H1 (cell line): Measurements from ENCODE around the gene SPDEF. TPM values are rescaled to one million over a fixed set of nuclear protein-coding genes. Genes with fewer than 3 reads are reported as not detected.

Experiments used
- CTCF ChIA-PET: fragments of 300-600 bp; sonication (Branson Sonifier 250); formaldehyde crosslinking; loops from one replicate; lab custom pipeline; 2021; ENCODE audit not compliant: partially characterized antibody; lab: Charles Lee
- POLR2A ChIA-PET: fragments of 300-600 bp; sonication (Branson Sonifier 250); formaldehyde crosslinking; loops from one replicate; lab custom pipeline; 2021; ENCODE audit warnings: inconsistent platforms; ENCODE audit not compliant: partially characterized antibody; lab: Charles Lee
- DNase-seq, 2 experiments: peaks; one replicate each; pipeline versions ENCODE4 v3.0.0 to v3.0.0-alpha.2; 2010 to 2022; ENCODE audit warnings: low spot score in 2 of 2, low read depth in 1 of 2, mixed read lengths in 1 of 2
- FAIRE-seq: peaks from 2 replicates; lab custom pipeline; 2011; peaks lifted over from hg19 to GRCh38; lab: Jason Lieb, UNC
- H2AFZ ChIP-seq: 2 replicates; pipeline ENCODE4 v1.8.1; 2012; ENCODE audit warnings: low read length, inconsistent platforms
- H2AK5ac ChIP-seq: 2 replicates; pipeline ENCODE4 v1.6.1; 2013; ENCODE audit warnings: low read depth, low read length
- H2BK120ac ChIP-seq: replicated peaks from 2 replicates; pipeline ENCODE3; 2013; ENCODE audit warnings: low read depth, low read length, inconsistent platforms
- H2BK12ac ChIP-seq: 2 replicates; pipeline ENCODE4 v1.6.1; 2013; ENCODE audit warnings: low read depth, low read length
- H2BK15ac ChIP-seq: 2 replicates; pipeline ENCODE4 v1.6.1; 2013; ENCODE audit warnings: low read length
- H2BK20ac ChIP-seq: 2 replicates; pipeline ENCODE4 v1.6.1; 2013; ENCODE audit warnings: low read length
- H2BK5ac ChIP-seq: 2 replicates; pipeline ENCODE4 v1.6.1; 2013; ENCODE audit warnings: low read depth, low read length
- H3K14ac ChIP-seq: 2 replicates; pipeline ENCODE4 v1.6.1; 2013; ENCODE audit warnings: inconsistent platforms; ENCODE audit not compliant: insufficient read length
- H3K18ac ChIP-seq: 2 replicates; pipeline ENCODE4 v1.6.1; 2013; ENCODE audit warnings: low read length; ENCODE audit errors: extremely low read depth
- H3K23ac ChIP-seq: 2 replicates; pipeline ENCODE4 v1.6.1; 2013; ENCODE audit warnings: inconsistent platforms; ENCODE audit not compliant: insufficient read length
- H3K23me2 ChIP-seq: 2 replicates; pipeline ENCODE4 v1.6.1; 2013; ENCODE audit warnings: low read depth, low read length
- H3K27ac ChIP-seq: 2 replicates; pipeline ENCODE4 v1.6.1; 2011; ENCODE audit warnings: low read depth, low read length, inconsistent platforms
- H3K27me3 ChIP-seq, 4 experiments: replicated peaks in 1 of 4; 1 replicate in 1 of 4; 2 replicates in 3 of 4; pipeline versions ENCODE4 v1.6.1 to v1.8.1; 2011 to 2013; ENCODE audit warnings: low read length in 3 of 4, mild to moderate bottlenecking in 3 of 4, inconsistent platforms in 2 of 4, mixed read lengths in 2 of 4, moderate library complexity in 1 of 4; ENCODE audit not compliant: control insufficient read depth in 3 of 4, insufficient read depth in 3 of 4; ENCODE audit errors: extremely low read depth in 1 of 4
- H3K36me3 ChIP-seq, 4 experiments: 2 replicates each; pipeline versions ENCODE4 v1.6.1 to v1.8.1; 2011 to 2013; ENCODE audit warnings: mild to moderate bottlenecking in 4 of 4, low read length in 3 of 4, moderate library complexity in 2 of 4, control low read depth in 1 of 4, inconsistent platforms in 1 of 4; ENCODE audit not compliant: insufficient read depth in 4 of 4, control insufficient read depth in 2 of 4
- H3K4ac ChIP-seq: replicated peaks from 2 replicates; pipeline ENCODE3; 2013; ENCODE audit warnings: low read length, low read depth, mixed read lengths, inconsistent platforms; ENCODE audit not compliant: insufficient read length
- H3K4me1 ChIP-seq, 4 experiments: replicated peaks in 1 of 4; 1 replicate in 1 of 4; 2 replicates in 3 of 4; pipeline versions ENCODE4 v1.6.1 to v1.8.1; 2011 to 2013; ENCODE audit warnings: low read length in 3 of 4, inconsistent platforms in 2 of 4, mixed read lengths in 1 of 4; ENCODE audit not compliant: insufficient read depth in 4 of 4, control insufficient read depth in 3 of 4
- H3K4me2 ChIP-seq, 2 experiments: 2 replicates each; pipeline versions ENCODE4 v1.6.1 to v1.8.1; 2011 to 2013; ENCODE audit warnings: low read depth in 2 of 2, low read length in 2 of 2, control low read depth in 1 of 2, inconsistent platforms in 1 of 2, mild to moderate bottlenecking in 1 of 2; ENCODE audit not compliant: insufficient read depth in 1 of 2
- H3K4me3 ChIP-seq, 4 experiments: fragments of 200-600, 300-600 bp in 1 of 4; sonication (generic), shearing (Covaris generic), sonication (Bioruptor Twin) in 1 of 4; 2 replicates each; pipeline versions ENCODE4 v1.5.1 to v1.8.1; 2011 to 2016; ENCODE audit warnings: low read length in 4 of 4, low read depth in 3 of 4, control low read depth in 2 of 4, inconsistent platforms in 2 of 4, mild to moderate bottlenecking in 2 of 4, mixed read lengths in 1 of 4, moderate library complexity in 1 of 4; ENCODE audit not compliant: insufficient read depth in 2 of 4; ENCODE audit errors: extremely low read depth in 1 of 4
- H3K56ac ChIP-seq: replicated peaks from 2 replicates; pipeline ENCODE3; 2013; ENCODE audit warnings: low read depth, mild to moderate bottlenecking, mixed read lengths, low read length, inconsistent platforms; ENCODE audit not compliant: insufficient read length
- H3K79me1 ChIP-seq: 2 replicates; pipeline ENCODE4 v1.6.1; 2013; ENCODE audit warnings: low read depth, low read length, control low read depth
- H3K79me2 ChIP-seq, 2 experiments: 2 replicates each; pipeline versions ENCODE4 v1.6.1 to v1.8.1; 2012 to 2013; ENCODE audit warnings: low read length in 2 of 2, mild to moderate bottlenecking in 2 of 2, inconsistent platforms in 1 of 2; ENCODE audit not compliant: insufficient read depth in 2 of 2, control insufficient read depth in 1 of 2
- H3K9ac ChIP-seq, 4 experiments: replicated peaks in 1 of 4; 1 replicate in 1 of 4; 2 replicates in 3 of 4; pipeline versions ENCODE4 v1.6.1 to v1.8.1; 2011 to 2013; ENCODE audit warnings: low read depth in 3 of 4, low read length in 3 of 4, control low read depth in 2 of 4, mild to moderate bottlenecking in 2 of 4, moderate library complexity in 2 of 4, inconsistent platforms in 1 of 4; ENCODE audit errors: extremely low read depth in 1 of 4
- H3K9me3 ChIP-seq, 2 experiments: 2 replicates each; pipeline versions ENCODE4 v1.6.1 to v1.8.1; 2012 to 2013; ENCODE audit warnings: mild to moderate bottlenecking in 2 of 2, moderate library complexity in 2 of 2, control low read depth in 1 of 2, inconsistent platforms in 1 of 2, low read depth in 1 of 2, low read length in 1 of 2, mixed read lengths in 1 of 2; ENCODE audit not compliant: insufficient read depth in 2 of 2
- H4K20me1 ChIP-seq, 2 experiments: replicated peaks in 1 of 2; 2 replicates each; pipeline versions ENCODE3 to v1.8.1; 2011 to 2013; ENCODE audit warnings: inconsistent platforms in 2 of 2, low read length in 2 of 2, mild to moderate bottlenecking in 1 of 2; ENCODE audit not compliant: insufficient read depth in 2 of 2, control insufficient read depth in 1 of 2
- H4K5ac ChIP-seq: 2 replicates; pipeline ENCODE4 v1.6.1; 2013; ENCODE audit warnings: low read length, low read depth, mixed read lengths, inconsistent platforms; ENCODE audit not compliant: insufficient read length
- H4K8ac ChIP-seq: 2 replicates; pipeline ENCODE4 v1.8.0; 2013; ENCODE audit warnings: mild to moderate bottlenecking, moderate library complexity, low read length, inconsistent platforms; ENCODE audit not compliant: insufficient read depth; ENCODE audit errors: extremely low read depth
- H4K91ac ChIP-seq: replicated peaks from 2 replicates; pipeline ENCODE3; 2013; ENCODE audit warnings: low read length, mixed read lengths, inconsistent platforms; ENCODE audit not compliant: insufficient read length
- CEBPB ChIP-seq: IDR thresholded peaks from 2 replicates; pipeline ENCODE4 v1.6.1; 2012; ENCODE audit warnings: low read depth, low read length
- CHD1 ChIP-seq: IDR thresholded peaks from 2 replicates; pipeline ENCODE4 v1.6.1; 2012; ENCODE audit warnings: low read depth, low read length, improper control_type of control experiment
- CTBP2 ChIP-seq: IDR thresholded peaks from 2 replicates; pipeline ENCODE4 v1.7.0; 2011; ENCODE audit warnings: borderline replicate concordance, mild to moderate bottlenecking, moderate library complexity, mixed read lengths, low read length; ENCODE audit not compliant: insufficient read depth, insufficient read length
- GABPA ChIP-seq: IDR thresholded peaks from 2 replicates; pipeline ENCODE4 v1.6.1; 2011; ENCODE audit warnings: mild to moderate bottlenecking, low read length, moderate library complexity, borderline replicate concordance; ENCODE audit not compliant: insufficient read depth
- POLR2A ChIP-seq, 2 experiments: IDR thresholded peaks; 1 replicate in 1 of 2; 2 replicates in 1 of 2; pipeline ENCODE4 v1.6.1; 2011; ENCODE audit warnings: low read depth in 2 of 2, low read length in 2 of 2, mild to moderate bottlenecking in 2 of 2; ENCODE audit errors: control extremely low read depth in 1 of 2
- RAD21 ChIP-seq, 2 experiments: IDR thresholded peaks in 1 of 2; conservative IDR thresholded peaks in 1 of 2; 2 replicates each; pipeline ENCODE4 v1.6.1; 2011; ENCODE audit warnings: low read depth in 2 of 2, low read length in 2 of 2, improper control_type of control experiment in 1 of 2, inconsistent platforms in 1 of 2, mild to moderate bottlenecking in 1 of 2, moderate library complexity in 1 of 2
- RXRA ChIP-seq: IDR thresholded peaks from 2 replicates; pipeline ENCODE4 v1.6.1; 2011; ENCODE audit warnings: low read depth, mild to moderate bottlenecking, low read length, moderate library complexity; ENCODE audit not compliant: insufficient read depth
- TAF7 ChIP-seq: optimal IDR thresholded peaks from 2 replicates; pipeline ENCODE3; 2011; ENCODE audit warnings: low read depth, mild to moderate bottlenecking, inconsistent platforms, low read length, moderate library complexity, borderline replicate concordance
- TBP ChIP-seq: IDR thresholded peaks from 2 replicates; pipeline ENCODE4 v1.6.1; 2011; ENCODE audit warnings: low read depth, low read length, improper control_type of control experiment
- WGBS, 2 experiments: shearing (Covaris generic) in 1 of 2; methylation state at CpG; one replicate each; pipeline versions ENCODE4 v1.1.6 to v1.1.7; 2013 to 2015; ENCODE audit warnings: low lambda C conversion rate in 2 of 2, mixed read lengths in 2 of 2, inconsistent platforms in 1 of 2, low coverage in 1 of 2, missing lambda C conversion rate in 1 of 2; ENCODE audit not compliant: insufficient replicate concordance in 2 of 2, insufficient coverage in 1 of 2, insufficient read length in 1 of 2; ENCODE audit errors: extremely low coverage in 1 of 2, missing lambda C conversion rate in 1 of 2; 5-methylcytosine and 5-hydroxymethylcytosine counted together
- polyA plus RNA-seq, 7 experiments: library from polyadenylated mRNA; depleted of rRNA in 3 of 7; stranded (reverse) in 5 of 7; unstranded in 2 of 7; fragments of >200 nt in 5 of 7; fragments of 200-250 nt in 2 of 7; gene quantifications; 1 replicate in 5 of 7; 2 replicates in 1 of 7; 4 replicates in 1 of 7; pipeline versions ENCODE4 v1.2.1 to v1.2.3, GENCODE V29; 2011 to 2013; ENCODE audit warnings: missing spikeins in 2 of 7, mixed read lengths in 2 of 7
- total RNA-seq: library from RNA; stranded (reverse); fragmentation: NEBNext Ultra II Directional; extraction: Animal tissue kit (Norgen Biotek cat#: 25700); gene quantifications from 2 replicates; pipeline ENCODE4 v1.2.1, GENCODE V29; 2021
- TF ChIP-seq, protein P1 (sequence below), 3 experiments: IDR thresholded peaks; 1 replicate in 2 of 3; 2 replicates in 1 of 3; pipeline versions ENCODE4 v1.5.1 to v1.6.1; 2011; ENCODE audit warnings: low read length in 3 of 3, mild to moderate bottlenecking in 3 of 3, inconsistent platforms in 2 of 3, low read depth in 1 of 3, moderate library complexity in 1 of 3; ENCODE audit not compliant: insufficient read depth in 1 of 3; ENCODE audit errors: control extremely low read depth in 1 of 3

SPDEF gene
- total and polyA plus RNA-seq, 2 of the 8 experiments (the other 6 are each of a cell fraction or from before 2014, with no cell fraction given): 0.15 to 0.30 TPM

GRCh38 chr6:34596798-34597197, 40.7 kb upstream of the SPDEF start:
- POLR2A ChIA-PET: interaction anchor here (1.1 to 1.8 kb wide), 3 partner anchors 8 to 65 kb away, joined by 3 to 6 read pairs (median 4); no protein-coding TSS in a partner anchor
- no peaks in the 10 kb centered on the region for H3K36me3 ChIP-seq
- CTCF ChIA-PET: interaction anchor here (1.0 to 2.8 kb wide), 5 partner anchors 10 to 348 kb away, joined by 3 to 19 read pairs (median 4); partner anchors contain the start of gene SMIM29
- H3K18ac ChIP-seq: no peak overlapping the region
- FAIRE-seq (no peak), DNase-seq (no peak)
- H3K79me2 ChIP-seq: peaks cover 0 to 44% of the 10 kb centered on the region in 2 experiments; a peak in 3 of 4 replicates
- H3K23me2 ChIP-seq: peaks cover 2% of the 10 kb centered on the region; the same call in 1 of the 2 replicates
- H3K4me3 ChIP-seq: no peak overlapping the region
- no peak overlapping the region for H4K8ac ChIP-seq
- H3K23ac ChIP-seq: no peak overlapping the region
- no peak overlapping the region for H3K27ac ChIP-seq
- TF ChIP-seq TAF7 (no peak), POLR2A (IDR thresholded peaks at IDR 0.05; ENCODE audit: control extremely low read depth in 1 of 2, low read depth in 2 of 2, low read length in 2 of 2) (no peak), CTBP2 (no peak), TBP (no peak), CEBPB (no peak), RAD21 (IDR thresholded peaks at IDR 0.05 in 1 of 2, conservative IDR thresholded peaks at IDR 0.05 in 1 of 2; ENCODE audit: low read depth in 2 of 2, low read length in 2 of 2) (no peak), RXRA (no peak), CHD1 (no peak), GABPA (no peak)
- TF ChIP-seq, protein P1, sequence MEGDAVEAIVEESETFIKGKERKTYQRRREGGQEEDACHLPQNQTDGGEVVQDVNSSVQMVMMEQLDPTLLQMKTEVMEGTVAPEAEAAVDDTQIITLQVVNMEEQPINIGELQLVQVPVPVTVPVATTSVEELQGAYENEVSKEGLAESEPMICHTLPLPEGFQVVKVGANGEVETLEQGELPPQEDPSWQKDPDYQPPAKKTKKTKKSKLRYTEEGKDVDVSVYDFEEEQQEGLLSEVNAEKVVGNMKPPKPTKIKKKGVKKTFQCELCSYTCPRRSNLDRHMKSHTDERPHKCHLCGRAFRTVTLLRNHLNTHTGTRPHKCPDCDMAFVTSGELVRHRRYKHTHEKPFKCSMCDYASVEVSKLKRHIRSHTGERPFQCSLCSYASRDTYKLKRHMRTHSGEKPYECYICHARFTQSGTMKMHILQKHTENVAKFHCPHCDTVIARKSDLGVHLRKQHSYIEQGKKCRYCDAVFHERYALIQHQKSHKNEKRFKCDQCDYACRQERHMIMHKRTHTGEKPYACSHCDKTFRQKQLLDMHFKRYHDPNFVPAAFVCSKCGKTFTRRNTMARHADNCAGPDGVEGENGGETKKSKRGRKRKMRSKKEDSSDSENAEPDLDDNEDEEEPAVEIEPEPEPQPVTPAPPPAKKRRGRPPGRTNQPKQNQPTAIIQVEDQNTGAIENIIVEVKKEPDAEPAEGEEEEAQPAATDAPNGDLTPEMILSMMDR (IDR thresholded peaks at IDR 0.05; ENCODE audit: control extremely low read depth in 1 of 3, insufficient read depth in 1 of 3, low read depth in 1 of 3, low read length in 3 of 3): no peak
- H3K56ac ChIP-seq: no peak overlapping the region
- 86% methylated on average over 1 of the region's 1 CpG; no CpG with 5 or more reads in 1 of the 2 experiments for WGBS, 2 experiments
- H2BK12ac ChIP-seq: no peak overlapping the region
- peaks cover 5% of the 10 kb centered on the region for H3K79me1 ChIP-seq
- peaks cover 0 to 9% (median 2%) of the 10 kb centered on the region in 4 experiments; a peak in 5 of 7 replicates for H3K4me1 ChIP-seq
- no peak overlapping the region for H3K9ac ChIP-seq
- no peak overlapping the region for H2AK5ac ChIP-seq
- no peak overlapping the region for H3K4me2 ChIP-seq
- peaks cover 0 to 5% of the 10 kb centered on the region in 2 experiments for H4K20me1 ChIP-seq
- H4K91ac ChIP-seq: no peak overlapping the region
- H2BK5ac ChIP-seq: no peak overlapping the region
- H3K27me3 ChIP-seq: no peaks in the 10 kb centered on the region
- no peak overlapping the region for H2AFZ ChIP-seq
- no peak overlapping the region for H3K14ac ChIP-seq
- H2BK120ac ChIP-seq: no peak overlapping the region
- no peaks in the 10 kb centered on the region for H3K9me3 ChIP-seq
- H4K5ac ChIP-seq: no peak overlapping the region
- H3K4ac ChIP-seq: no peak overlapping the region
- no peak overlapping the region for H2BK15ac ChIP-seq
- no peak overlapping the region for H2BK20ac ChIP-seq
